NCI-H69 (cell line): ENCODE results near the gene CD7.
"Not testable (repeated sequence)": the region's sequence is repeated elsewhere in the genome, so short reads cannot be mapped to it uniquely, and the experiment has no call there.

Experiments
- DNase-seq: peaks from one replicate; lab custom pipeline; 2025; lab: John Stamatoyannopoulos, UW

Gene CD7

DNA sequence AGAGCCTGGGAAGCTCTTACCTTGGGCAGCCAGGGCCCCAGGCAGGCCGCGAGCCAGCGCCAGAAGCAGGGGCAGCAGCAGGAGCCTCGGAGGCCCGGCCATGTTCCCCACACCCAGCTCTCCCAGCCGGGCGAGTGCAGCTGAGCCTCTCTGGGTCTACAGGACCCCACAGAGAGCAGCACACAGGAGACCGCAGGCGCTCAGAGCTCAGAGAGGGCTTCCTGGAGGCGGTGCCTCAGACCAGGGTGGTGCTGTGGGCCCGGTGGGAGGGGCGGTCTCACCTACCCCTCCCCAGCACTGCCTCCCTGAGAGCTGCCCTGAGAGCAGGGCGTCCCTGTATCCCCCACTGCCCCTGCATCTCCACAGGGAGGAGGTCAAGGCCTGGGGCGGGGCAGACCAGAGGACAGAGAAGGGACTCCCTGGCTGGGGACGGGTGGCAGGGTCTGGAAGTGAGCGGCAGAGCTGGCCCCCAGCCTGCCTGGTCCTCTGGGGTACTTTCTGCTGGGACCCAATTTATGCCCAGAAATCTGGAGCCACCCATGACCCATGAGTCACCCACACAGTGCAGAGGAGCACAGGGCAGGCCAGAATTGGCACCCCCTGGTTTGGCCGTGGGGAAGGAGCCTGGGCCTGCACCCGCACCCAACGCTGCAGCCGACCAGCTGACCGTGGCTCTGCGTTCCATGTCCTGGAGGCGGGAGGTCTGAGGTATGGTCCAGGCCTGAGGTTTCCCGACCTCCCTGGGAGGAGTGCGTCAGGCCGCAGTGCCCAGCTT, at the start of gene CD7:
CD7 (minus strand) TSS at position 215 of the 775 bp plus-strand sequence; CDS start at position 102, 113 bp downstream.
- no peak for DNase-seq

DNA sequence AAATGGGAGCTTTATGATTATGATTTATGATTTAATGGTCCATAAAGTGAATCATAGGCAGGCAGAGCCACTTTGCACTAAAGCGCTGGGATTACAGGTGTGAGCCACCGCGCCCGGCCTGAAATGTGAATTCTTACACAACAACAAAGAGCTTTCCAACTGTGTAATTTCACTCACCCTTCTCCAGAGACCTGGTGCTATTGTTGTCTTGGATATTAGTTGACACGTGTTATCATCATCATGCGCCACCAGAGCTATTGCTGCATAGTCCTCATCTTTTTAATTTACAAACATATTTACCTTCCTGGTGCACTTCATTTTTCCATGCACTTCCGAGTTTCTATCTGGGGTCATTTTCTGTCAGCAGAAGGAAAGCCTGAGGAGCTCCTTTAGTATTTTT, 49.3 kb upstream of the CD7 start:
- peak; percentile 87 for DNase-seq

DNA sequence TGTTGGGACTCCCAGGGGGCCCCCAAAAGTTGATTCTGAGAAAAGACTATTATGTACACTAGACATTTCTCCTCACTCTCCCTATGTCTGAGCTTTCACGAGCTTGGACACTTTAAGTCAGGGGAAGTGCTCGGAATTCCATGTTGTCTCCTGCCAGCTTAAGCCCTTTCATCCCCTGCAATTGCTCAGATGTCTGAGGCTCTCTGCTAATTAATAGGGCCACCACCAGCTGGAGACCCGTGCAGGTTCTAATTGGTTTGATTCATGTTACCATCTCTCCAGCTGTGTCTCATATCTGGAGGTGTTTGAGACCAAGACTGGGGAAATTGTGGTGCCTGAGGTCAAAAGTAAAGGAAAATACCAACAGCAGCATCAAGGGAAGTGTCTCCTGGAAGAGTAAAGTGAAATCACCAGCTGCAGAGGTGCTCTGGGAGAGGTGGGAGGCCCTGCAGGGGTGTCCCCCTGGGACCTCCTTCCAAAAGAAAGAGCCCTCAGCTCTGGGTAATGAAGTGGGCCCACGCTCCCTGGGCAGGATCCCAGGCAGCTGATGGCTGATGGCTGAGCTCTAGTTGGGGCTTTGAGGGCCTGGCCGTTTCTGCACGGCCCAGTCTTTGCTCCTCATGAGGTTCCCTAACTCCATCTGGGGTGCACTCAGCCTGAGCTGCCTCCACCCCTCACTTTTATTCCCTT, 48.3 kb upstream of the CD7 start:
- peak; percentile 80 for DNase-seq

DNA sequence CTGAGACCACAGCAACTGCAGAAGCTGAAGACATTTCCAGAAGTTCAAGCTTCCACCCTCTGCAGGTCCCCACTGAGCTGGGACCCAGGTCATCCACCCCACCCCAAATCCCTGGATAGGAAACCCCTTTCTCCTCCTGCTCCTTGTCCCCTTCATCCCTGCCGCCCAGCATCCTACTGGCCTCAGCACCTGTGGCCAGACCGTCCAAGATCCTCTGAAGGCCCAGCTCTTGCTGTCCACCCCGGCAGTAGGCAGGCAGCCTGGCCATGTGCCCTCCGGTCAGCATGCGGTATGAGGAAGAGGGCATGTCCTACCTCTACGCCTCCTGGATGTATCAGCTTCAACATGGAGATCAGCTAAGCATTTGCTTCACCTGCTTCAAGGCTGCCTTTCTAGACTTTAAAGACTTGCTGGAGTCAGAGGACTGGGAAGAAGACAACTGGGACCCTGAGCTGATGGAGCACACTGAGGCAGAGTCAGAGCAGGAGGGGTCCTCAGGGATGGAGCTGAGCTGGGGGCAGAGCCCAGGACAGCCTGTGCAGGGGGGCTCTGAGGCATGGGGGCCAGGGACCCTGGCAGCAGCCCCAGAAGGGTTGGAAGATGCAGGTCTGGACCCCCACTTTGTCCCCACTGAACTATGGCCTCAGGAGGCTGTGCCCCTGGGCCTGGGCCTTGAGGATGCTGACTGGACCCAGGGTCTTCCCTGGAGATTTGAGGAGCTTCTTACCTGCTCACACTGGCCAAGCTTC, 44.7 kb upstream of the CD7 start:
- DNase-seq: no peak

DNA sequence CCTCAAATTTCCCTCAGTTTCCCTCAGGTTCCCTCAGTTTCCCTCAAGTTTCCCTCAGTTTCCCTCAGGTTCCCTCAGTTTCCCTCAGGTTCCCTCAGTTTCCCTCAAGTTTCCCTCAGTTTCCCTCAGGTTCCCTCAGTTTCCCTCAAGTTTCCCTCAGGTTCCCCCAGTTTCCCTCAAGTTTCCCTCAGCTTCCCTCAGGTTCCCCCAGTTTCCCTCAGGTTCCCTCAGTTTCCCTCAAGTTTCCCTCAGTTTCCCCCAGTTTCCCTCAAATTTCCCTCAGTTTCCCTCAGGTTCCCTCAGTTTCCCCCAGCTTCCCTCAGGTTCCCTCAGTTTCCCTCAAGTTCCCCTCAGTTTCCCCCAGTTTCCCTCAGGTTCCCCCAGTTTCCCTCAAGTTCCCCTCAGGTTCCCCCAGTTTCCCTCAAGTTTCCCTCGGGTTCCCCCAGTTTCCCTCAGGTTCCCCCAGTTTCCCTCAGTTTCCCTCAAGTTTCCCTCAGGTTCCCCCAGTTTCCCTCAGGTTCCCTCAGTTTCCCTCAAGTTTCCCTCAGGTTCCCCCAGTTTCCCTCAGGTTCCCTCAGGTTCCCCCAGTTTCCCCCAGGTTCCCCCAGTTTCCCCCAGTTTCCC, 42.2 kb upstream of the CD7 start:
- DNase-seq: peak; percentile 77

DNA sequence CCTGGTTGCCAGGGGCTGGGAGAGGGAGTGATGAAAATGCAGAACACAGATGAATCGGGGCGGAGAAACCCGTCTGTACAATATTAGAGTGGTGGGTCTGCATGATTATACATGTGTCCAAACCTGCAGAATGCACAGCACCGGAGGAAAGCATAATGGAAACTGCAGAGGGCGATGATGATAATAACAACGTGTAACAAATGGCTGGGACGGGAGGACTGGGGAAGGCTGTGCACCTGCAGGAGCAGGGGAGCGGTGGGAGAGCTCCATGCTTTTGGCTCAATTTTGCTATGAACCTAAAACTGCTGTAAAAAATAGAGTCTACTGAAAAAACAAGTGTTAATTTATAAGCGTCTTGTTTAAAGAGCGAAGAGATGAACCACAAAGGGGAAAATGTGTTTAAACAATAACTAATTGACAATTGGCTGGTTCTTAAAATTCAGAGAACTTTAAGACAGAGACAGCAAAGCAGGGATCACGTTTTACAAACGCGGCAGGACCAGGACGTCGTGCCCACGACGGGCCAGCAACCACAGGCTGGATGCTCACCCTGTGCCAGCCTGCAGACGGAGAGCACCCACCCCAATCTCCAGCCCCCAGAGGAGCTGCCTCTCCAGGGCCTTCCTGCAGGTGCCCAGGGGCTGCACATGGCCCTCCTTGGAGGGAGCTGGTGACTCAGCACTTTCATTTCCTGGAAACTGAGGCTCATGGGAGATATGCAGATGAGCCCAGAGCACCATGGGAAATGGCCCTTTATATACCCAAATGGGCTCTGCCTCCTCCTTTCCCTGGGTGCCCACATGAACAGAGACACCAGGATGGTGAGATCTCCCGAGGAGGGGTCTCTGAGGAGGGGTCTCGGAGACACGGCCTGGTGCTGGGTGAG, 41.3 kb upstream of the CD7 start, which contains the start of gene TEX19:
TEX19 (plus strand) TSS at position 783 of the 886 bp plus-strand sequence. CDS start 2,904 bp downstream, outside the sequence.
- DNase-seq: peak; percentile 83

DNA sequence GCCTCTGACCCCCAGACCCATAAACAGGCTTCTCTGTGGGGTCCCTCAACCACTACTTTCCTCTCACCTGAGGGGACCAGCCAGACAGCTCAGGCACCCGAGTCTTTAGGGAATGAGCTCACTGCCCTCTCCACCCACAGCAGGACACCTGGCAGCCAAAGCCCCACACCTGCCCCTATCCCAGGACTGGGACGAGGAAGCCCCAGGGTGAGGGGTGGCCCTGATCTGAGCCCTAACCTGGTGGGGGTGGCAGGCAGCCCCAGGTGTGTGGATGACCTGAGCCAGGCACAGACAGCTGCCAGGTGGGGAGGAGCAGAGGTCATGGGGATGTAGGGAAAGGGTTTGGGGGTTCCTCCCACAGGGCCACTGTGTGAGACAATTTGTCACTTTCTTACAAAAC, 40.0 kb upstream of the CD7 start:
- no peak for DNase-seq

DNA sequence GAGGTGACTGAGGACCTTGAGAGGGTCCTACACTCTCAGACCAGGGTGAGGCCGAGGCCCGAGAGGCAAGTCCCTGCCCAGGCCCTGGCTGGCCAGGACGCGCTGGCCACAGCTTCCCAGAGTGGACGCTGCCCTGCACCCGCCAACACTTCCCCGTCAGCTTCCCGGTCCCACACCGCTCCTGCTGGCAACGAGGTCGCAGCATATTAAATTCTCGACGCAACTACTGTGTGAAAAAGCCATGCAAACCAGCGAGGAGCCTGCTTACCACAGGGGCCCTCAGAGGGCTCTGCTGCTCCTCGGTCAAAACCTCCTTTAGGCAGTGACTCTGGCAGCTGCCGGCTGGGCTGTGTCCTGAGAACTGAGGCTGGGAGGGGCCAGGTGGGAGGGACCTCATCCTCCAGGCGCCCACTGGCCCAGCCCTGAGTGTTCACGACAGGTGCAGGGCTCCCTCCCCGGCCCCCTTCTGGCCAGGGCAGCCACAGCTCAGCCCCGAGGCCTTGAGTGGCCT, 39.5 kb upstream of the CD7 start:
- peak; percentile 33 for DNase-seq

DNA sequence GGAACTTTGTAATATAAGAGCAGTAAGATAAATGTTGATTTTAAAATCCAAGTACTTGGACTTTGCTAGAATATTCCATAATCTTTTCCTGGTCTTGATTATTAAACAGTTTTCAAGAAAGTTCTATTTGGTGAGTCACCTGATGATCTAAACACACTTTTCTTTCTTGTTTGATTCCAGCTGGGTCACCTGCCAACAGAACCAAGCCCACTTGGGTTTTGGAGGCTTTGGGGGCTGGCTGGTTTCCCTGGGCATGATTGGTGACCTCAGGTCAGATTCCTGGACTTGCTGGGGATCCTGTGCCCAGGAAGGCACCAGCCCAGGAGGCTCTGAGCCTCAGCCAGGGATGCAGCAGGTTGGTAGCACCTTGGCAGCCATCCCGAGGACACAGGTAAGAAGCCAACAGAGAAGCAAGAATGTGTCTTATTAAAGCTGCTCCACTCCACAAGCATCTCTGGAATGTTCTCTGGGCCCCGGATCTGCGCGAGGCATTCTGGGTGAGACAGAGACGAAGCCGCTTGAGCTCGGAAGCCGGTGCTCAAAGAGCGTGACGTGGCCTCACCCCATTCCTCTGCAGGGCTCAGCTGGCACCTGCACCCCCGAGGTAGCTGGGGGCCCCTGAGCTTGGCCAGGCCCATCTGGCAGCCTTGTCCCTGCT, 38.5 kb upstream of the CD7 start:
- DNase-seq: no peak

DNA sequence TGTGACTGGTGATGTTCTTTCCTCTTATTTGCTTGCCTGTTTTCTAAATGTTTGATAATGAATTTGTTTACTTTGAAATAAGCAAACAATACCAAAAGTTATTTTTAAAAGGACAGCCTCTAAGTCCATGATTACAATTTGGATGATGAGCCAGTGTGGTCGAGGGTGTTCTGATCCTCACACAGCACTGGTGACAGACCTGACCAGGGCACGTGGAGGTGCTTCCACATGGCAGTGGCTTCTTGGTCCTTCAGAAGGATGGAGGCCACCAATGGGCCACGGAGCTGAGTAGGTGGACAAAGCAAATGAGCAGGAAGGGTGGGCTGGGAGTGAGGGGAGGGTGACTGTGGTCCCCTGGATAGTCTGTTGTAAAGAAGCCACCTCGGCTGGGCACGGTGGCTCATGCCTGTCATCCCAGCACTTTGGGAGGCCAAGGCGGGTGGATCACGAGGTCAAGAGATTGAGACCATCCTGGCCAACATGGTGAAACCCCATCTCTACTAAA, 37.4 kb upstream of the CD7 start:
- DNase-seq: no peak

DNA sequence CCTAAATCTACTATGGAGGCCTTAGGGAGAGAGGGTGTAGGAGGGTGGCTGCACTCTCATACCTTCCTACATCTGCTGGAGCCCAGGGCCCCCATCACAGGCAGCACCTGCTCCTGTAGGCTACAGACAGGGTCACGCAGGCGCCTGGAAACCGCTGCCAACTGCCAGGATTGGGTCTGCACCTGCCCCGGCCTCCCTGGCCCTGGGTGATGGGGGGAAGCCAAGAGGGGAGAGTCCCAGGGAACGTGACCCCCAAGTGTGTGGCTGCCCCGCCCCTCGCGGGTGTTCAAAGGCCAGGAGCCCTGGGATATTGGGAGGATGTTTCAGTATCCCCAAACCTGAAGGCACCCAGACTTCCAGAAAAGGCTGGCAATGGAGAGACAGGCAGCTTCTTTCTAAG, 36.1 kb upstream of the CD7 start:
- DNase-seq: no peak

DNA sequence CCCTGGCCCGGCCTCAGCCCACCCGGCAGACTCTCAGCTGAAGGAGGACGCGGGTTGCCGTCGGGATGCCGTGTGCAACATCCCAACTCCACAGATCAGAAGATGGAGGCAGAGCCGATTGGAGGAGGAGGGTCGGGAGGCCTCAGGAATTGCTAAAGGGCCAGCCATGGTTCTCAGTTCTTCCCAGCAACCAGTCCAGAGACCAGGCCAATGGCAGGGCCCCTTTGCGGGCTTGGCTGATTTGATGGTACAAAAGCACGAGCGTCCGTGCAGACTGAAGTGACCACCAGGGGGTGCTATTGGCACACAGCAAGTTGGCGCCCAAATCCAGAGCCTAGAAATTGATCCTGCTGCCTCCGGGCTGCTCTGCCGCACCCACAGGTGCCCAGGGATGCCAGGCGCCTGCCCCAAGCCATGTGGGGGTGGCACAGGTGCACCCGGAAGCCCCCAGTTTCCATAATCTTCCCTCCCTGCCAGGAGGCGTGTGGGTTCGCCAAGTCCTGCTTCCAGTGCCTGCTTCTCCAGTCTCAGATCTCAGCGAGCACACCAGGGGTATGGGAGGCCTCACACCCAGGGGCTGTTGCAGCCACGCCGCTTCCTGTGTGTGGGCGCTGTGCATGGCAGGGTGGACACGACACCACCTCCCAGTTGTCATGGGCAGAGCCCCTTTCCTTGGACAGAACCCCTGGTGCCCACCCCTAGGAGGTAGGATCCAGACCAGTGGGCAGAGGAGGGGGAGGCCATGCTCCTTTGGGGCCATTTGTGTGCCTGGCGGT, 34.5 kb upstream of the CD7 start:
- peak; percentile 88 for DNase-seq

DNA sequence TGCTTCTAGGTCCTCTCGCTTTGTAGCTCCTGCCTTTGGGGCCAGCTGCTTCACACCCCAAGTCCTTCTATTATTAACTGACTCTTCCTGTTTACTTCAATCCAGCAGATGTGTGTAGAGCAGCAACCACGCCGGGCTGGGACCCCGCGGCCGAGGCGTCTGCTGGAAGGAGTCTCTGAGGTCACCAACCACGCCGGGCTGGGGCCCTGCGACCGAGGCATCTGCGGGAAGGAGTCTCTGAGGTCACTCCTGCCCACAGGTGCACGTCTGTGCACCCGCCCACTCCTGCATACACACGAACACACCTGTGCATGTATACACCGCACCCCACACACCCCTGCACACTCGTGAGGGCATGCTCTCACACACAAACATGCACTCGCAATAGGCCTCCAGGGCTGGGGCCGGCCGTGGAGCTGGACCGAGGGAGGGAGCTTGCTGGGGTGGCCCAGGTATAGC, 33.9 kb upstream of the CD7 start:
- DNase-seq: no peak

DNA sequence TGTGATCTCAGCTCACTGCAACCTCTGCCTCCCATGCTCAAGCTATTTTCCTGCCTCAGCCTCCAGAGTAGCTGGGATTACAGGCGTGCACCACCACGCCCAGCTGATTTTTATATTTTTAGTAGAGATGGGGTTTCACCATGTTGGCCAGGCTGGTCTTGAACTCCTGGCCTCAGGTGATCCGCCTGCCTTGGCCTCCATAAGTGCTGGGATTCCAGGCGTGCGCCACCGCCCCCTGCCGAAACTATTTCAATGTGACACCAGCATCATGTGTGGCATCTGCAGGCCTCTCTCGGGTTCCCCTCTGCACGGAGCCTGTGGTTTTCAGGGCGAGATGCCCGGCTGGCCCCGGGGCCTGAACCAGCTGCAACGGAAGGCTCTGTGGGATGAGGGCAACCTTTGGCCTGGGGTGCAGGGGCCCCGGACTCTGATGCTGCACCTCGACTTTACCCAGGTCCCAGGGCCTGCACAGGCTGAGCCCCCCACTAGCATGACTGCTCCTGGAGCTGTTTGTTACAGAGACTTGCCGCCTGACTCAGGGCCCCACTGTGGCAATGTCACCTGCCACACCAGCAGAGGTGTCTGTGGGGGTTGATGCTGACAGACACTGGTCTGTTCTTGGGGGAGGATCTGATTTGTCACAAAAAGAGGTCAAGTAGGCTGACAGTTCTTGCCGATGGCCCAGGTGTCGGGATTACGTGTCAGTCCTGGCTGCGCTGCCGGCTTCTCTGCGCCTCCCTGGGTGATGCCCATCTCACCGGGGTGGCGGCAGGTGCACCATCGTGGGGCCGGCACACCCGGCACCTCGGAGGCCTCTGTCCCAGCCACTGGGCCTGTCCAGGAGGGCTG, 33.0 kb upstream of the CD7 start:
- DNase-seq: no peak

DNA sequence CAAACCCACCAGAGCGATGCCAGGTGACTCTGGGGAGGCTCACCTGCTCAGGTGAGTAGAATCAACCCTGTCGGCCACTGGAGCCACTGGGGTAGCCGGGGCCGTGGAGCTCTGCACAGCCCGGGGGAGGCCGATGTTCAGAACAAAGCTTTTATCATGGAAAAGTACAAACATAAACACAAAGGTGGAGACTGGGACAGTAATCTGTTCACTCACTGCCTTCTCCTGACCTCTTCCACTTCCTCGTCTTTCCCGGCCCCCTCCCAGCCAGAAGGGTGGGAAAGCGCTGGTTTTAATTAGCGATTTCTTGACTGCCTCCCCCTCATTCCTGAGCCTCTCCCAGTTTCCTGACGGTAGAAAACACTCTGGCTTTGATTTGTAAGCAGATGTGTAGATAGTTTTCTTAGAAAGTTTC, 31.9 kb upstream of the CD7 start:
- DNase-seq: no peak

DNA sequence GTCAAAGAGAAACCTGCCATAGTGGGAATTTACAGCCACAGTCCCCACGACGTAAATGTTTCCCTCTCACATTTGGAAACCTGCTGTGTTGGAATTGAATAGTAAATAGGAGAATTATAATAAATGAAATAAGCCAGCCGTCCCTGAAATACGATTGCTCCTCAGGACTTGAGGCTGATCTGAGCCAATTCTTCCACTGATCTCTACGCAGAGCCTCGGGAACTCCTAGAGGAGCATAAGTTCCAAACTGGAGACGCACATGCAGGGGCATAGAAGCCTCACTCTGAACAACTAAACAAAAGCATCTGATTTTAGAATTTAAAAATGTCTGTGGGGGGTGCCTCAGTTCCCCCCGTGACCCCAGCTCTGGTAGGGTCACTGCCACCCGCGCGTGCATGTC, 31.5 kb upstream of the CD7 start:
- DNase-seq: no peak

DNA sequence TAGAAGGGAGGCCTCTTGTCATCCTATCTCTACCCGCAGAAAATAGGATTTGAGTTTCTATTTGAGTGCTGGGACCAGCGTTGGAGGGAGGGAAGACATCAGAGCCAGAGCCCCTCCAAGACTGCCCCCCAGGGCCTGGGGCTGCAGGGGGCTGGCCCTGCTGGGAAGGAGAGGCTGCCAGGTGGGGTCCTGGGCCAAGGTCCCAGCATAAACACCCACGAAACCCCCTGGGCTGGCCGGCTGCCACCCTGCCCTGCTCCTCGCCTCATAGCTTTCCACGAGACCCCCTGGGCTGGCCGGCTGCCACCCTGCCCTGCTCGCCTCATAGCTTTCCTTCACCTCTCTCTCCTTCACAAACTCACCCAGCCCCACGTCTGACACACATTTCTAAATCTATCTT, 31.0 kb upstream of the CD7 start:
- no peak for DNase-seq

DNA sequence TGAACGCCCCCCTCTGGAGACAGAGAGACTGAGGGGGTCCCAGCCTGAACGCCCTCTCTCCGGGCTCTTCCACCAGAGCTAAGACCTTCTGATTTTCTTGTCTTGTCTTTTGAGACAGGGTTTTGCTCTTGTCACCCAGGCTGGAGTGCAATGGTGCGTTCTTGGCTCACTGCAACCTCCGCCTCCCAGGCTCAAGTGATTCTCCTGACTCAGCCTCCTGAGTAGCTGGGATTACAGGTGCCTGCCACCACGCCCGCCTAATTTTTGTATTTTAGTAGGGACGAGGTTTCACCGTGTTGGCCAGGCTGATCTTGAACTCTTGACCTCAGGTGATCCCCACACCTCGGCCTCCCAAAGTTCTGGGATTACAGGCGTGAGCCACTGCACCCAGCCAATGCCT, 30.6 kb upstream of the CD7 start:
- DNase-seq: not testable (repeated sequence)
